Activated CD4-positive, alpha-beta T cell treated with anti-CD3 and anti-CD28 coated beads, Interleukin-2, amount 10 ng/mL, durations not matched to agents 24 days and 14 days (primary cell): Measurements from ENCODE around the gene CFAP65. TPM values are rescaled to one million over a fixed set of nuclear protein-coding genes. Genes with fewer than 3 reads are reported as not detected.

ENCODE experiments used
- DNase-seq: peaks from one replicate; pipeline ENCODE4 v3.0.0; 2022
- H3K27ac Mint-ChIP-seq: one replicate; pipeline ENCODE4 v1.8.0; 2022; ENCODE audit warnings: mild to moderate bottlenecking, mixed read lengths
- H3K27me3 Mint-ChIP-seq: one replicate; pipeline ENCODE4 v1.8.0; 2022; ENCODE audit warnings: mixed read lengths
- H3K36me3 Mint-ChIP-seq: one replicate; pipeline ENCODE4 v1.8.0; 2022; ENCODE audit warnings: low read depth, mild to moderate bottlenecking, mixed read lengths
- H3K4me1 Mint-ChIP-seq: one replicate; pipeline ENCODE4 v1.8.0; 2021; ENCODE audit warnings: mixed read lengths
- H3K4me3 Mint-ChIP-seq: one replicate; pipeline ENCODE4 v1.8.0; 2022; ENCODE audit warnings: mild to moderate bottlenecking, moderate library complexity, mixed read lengths
- H3K9me3 Mint-ChIP-seq: one replicate; pipeline ENCODE4 v1.8.0; 2021; ENCODE audit warnings: mixed read lengths
- intact Hi-C: fragments of 100-400 bp; cut with micrococcal nuclease; formaldehyde crosslinking; loops from one replicate; pipeline ENCODE4 v1.15.1; 2023
- total RNA-seq: library from RNA; stranded (reverse); gene quantifications from 2 replicates; pipeline ENCODE4 v1.2.3, GENCODE V29; 2022

CFAP65 gene
- total RNA-seq, 1 donor from 2014 or later: not detected

DNA sequence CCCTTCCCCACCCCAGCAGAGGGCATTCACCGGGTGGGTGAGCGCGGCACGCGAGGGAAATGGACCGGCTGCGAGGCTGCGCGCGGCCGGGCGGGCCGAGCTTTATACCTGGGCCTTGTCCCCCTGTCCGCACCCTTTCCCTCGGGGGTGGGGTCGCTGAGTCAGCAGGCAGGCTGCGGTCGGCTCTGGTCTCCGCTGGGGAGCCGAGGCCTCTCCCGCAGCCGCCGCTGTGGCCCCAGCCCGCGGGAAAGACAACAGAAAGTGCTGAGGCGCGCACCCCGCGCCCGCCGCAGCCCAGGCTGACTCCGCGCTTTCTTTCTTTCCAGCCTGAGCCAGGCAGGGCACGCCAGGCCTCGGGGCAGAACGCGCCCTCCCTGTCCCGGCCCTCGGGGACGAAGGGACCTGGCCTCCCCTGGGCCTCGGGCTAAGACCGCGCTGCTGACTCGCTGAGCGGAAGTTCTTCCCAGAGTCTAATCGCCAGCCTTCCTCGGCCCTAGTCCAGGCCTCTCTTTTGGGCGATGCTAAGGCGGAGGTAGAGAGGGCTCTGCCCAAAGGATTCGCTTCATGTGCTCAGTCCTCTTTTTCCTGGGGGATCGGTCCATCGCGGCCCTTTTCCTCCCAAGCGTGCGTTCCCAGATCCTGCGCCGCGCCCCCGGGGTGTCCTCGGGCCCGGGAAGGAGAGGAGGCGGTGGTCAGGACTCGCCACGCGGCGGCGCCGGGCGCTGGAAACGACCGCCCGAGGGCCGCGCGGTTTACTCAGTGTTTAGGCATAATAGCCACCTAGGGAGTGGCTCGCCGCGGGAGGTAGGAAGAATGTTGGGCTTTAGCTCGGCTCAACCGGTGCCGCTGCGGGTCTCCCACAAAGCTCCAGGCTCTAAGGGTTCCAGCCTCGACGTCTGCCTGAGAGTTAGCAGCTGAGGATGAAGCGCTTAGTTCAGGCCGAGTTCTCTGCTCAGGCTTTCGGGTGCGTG lies 47.7 kb downstream of the CFAP65 start, which contains the start of gene CRYBA2:
TSS of gene CRYBA2 (minus strand) at position 78 of the 971 bp plus-strand sequence. CDS start 246 bp downstream, outside the sequence.
- Mint-ChIP-seq H3K27ac (no peak within 1 kb of the TSS), H3K36me3 (no peaks in the 10 kb centered on the region), H3K27me3 (peaks cover 88% of the 10 kb centered on the region), H3K4me1 (peaks cover 3% of the 10 kb centered on the region), H3K9me3 (no peaks in the 10 kb centered on the region), H3K4me3 (no peak within 1 kb of the TSS)
- intact Hi-C loops: no loop called here
- no peak for DNase-seq

DNA sequence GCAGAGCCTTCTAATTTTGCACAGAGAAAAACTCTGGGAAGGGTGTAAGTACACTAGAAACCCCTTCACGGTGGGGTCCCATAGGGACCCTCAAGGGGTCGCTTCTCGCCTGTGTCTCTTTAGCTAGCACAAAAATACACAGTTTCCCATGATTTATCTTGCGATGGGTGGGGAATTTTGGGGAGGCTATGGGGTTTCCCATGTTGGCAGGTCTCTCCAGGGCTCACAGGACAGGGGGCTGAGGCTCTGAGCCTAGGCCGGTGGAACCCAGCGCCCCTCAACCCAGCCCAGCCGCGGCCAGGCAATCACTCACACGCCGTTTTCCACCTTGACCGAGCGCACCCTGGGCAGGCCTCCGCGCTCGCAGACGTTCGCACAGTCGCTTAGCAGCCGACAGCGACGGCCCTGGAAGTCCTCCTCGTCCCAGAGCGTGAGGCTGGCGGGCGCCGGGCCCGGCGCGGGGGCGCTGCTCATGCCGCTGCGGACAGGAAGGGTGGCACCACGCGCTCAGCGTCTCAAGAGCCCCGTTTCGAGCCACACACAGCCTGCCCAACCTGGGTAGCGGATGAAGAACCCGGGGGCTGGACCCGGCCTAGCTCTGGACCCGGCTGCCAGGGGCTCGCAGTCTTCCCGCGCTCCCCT lies 48.5 kb downstream of the CFAP65 start:
- H3K4me1 Mint-ChIP-seq: peaks cover 3% of the 10 kb centered on the region
- H3K4me3 Mint-ChIP-seq: no peak overlapping the region
- H3K9me3 Mint-ChIP-seq: no peaks in the 10 kb centered on the region
- no peak for DNase-seq
- H3K27me3 Mint-ChIP-seq: peaks cover 83% of the 10 kb centered on the region
- intact Hi-C loops: no loop called here
- no peak overlapping the region for H3K27ac Mint-ChIP-seq
- H3K36me3 Mint-ChIP-seq: no peaks in the 10 kb centered on the region

DNA sequence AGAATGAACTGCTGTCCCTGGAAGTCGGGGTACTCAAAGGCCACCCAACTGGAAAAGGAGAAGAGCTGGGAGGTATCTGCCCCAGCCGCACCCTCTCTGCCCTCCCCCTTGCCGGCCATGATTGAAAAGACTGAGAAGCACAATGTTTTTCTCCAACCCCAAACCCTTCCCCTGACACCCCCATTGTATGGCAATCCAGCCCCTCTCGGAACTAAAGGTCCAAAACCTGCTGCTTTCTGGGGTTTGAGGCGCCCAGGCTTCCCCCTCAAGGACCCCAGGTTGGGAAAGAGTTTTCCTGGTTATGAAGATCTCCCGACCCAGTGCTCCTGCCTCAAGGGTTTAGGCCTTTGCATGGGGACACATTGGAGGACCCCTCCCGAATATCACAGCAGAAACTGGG lies 49.1 kb downstream of the CFAP65 start:
- peaks cover 84% of the 10 kb centered on the region for H3K27me3 Mint-ChIP-seq
- no peaks in the 10 kb centered on the region for H3K36me3 Mint-ChIP-seq
- intact Hi-C loops: no loop called here
- no peak for DNase-seq
- no peak overlapping the region for H3K27ac Mint-ChIP-seq
- peaks cover 3% of the 10 kb centered on the region for H3K4me1 Mint-ChIP-seq
- H3K4me3 Mint-ChIP-seq: no peak overlapping the region
- no peaks in the 10 kb centered on the region for H3K9me3 Mint-ChIP-seq

DNA sequence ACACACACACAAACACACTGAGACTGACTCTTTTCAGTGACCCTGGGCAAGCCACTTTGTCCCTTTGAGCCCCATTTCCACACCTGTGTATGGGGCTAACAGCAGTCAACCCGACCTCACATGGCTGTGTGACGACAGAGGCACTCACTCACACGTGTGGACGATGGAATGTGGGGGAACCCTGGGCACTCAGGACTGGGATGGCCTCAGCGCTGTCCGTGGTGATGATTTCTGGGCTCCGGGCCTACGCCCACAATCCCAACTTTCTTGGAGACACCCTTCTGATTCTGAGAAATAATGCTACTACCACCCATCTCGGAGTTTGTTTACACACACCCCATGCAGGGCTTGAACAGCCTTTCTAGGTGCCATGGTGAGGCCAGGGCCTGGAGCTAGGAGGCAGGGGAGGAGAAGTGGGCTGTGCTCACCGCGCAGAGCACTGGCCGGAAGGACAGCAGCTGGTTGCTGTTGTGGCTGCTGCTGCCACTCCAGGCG lies 49.6 kb downstream of the CFAP65 start:
- intact Hi-C loops: no loop called here
- DNase-seq: no peak
- H3K4me3 Mint-ChIP-seq: no peak overlapping the region
- no peaks in the 10 kb centered on the region for H3K36me3 Mint-ChIP-seq
- H3K27me3 Mint-ChIP-seq: peaks cover 85% of the 10 kb centered on the region
- H3K27ac Mint-ChIP-seq: no peak overlapping the region
- peaks cover 3% of the 10 kb centered on the region for H3K4me1 Mint-ChIP-seq
- H3K9me3 Mint-ChIP-seq: no peaks in the 10 kb centered on the region

DNA sequence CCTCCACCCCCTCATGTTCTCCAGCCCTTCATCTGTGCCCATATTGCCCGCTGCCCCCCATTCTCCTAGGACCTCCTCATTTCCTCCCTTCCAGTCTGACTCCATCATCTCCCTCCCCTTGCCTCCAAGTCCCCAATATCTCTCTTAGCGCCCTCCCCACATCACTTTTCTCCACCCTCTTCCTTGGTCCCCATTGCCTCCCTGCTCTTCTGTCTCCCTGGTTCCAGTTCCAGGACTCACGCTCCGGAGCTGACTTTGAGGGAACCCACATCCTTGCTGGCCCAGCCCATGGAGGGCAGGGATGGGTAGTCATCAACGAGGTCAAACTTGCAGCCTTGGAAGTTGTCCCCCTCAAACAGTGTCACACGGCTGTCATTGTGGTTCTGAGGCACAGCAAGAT lies 50.7 kb downstream of the CFAP65 start:
- no peak for DNase-seq
- H3K27ac Mint-ChIP-seq: no peak overlapping the region
- no peak overlapping the region for H3K4me3 Mint-ChIP-seq
- H3K27me3 Mint-ChIP-seq: peaks cover 87% of the 10 kb centered on the region
- no peaks in the 10 kb centered on the region for H3K9me3 Mint-ChIP-seq
- H3K36me3 Mint-ChIP-seq: peaks cover 2% of the 10 kb centered on the region
- peaks cover 5% of the 10 kb centered on the region for H3K4me1 Mint-ChIP-seq
- intact Hi-C loops: no loop called here

DNA sequence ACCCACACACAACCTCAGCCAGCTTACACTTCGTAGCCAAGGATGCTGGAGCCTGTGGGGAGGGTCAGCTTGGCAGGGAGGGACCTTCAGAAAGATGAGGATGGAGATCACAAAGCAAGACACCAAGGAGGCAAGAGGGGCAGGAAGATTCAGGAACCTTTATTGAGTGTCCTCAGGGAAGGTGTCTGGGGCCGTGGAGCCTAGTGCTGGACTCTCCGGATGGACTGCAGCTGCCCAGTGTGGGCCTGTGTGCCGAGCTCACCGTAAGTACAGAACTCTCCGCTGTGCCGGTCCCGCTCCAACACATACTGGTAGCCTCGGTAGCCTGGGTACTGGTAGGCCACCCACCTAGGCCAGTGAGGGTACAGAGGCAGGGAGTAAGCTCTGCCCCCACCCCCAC lies 51.3 kb downstream of the CFAP65 start:
- Mint-ChIP-seq H3K27me3 (peaks cover 84% of the 10 kb centered on the region), H3K4me3 (no peak overlapping the region), H3K36me3 (peaks cover 2% of the 10 kb centered on the region), H3K9me3 (no peaks in the 10 kb centered on the region), H3K4me1 (peaks cover 5% of the 10 kb centered on the region), H3K27ac (no peak overlapping the region)
- intact Hi-C loops: no loop called here
- DNase-seq: no peak

DNA sequence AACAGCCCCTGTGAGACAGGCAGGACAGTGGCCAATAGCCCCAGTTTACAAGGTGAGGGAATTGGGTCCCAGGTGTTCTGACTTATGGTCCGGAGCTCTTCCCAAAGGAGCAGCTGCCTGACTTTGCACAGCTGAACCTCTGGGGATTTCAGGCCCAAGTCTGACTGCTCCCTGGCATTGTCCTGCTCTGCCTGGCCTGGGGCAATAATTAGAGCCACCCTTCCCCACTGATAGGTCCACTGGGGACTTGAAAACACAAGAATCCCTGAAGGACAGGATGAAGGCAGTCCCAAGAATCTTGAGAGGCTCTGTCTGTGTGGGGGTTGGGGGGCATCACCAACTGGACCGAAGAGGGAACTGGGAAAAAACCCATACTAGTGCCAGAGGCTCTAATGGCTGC lies 52.7 kb downstream of the CFAP65 start:
- no peak overlapping the region for H3K4me3 Mint-ChIP-seq
- peaks cover 2% of the 10 kb centered on the region for H3K36me3 Mint-ChIP-seq
- no peaks in the 10 kb centered on the region for H3K9me3 Mint-ChIP-seq
- intact Hi-C loops: loop anchor here (10.0 kb wide), 1 partner anchor 506 kb away; the partner anchor contains the start of gene GMPPA
- no peak for DNase-seq
- H3K27me3 Mint-ChIP-seq: peaks cover 79% of the 10 kb centered on the region
- peaks cover 4% of the 10 kb centered on the region for H3K4me1 Mint-ChIP-seq
- H3K27ac Mint-ChIP-seq: no peak overlapping the region

DNA sequence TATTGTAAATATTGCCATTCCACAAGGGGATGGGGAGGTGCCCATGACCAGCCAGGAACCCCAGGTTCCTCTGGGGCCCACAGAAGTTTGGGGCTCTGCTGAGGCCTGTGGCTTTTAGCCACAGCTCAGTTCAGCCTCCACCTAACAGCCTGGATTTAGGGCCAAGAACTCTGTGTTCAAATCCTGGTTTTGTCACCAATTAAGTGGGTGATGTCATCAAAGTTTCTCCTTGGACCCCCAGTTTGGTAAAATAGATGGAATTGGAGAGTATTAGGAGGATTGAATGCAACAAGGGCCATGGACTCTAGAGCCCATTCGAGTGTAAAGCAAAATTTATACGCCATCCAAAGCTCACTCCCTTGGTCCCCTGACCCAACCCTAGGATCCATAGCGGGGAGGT lies 53.2 kb downstream of the CFAP65 start:
- no peaks in the 10 kb centered on the region for H3K9me3 Mint-ChIP-seq
- DNase-seq: no peak
- intact Hi-C loops: loop anchor here (10.0 kb wide), 1 partner anchor 507 kb away; the partner anchor contains the start of gene GMPPA
- H3K27me3 Mint-ChIP-seq: peaks cover 83% of the 10 kb centered on the region
- H3K4me3 Mint-ChIP-seq: no peak overlapping the region
- no peak overlapping the region for H3K27ac Mint-ChIP-seq
- peaks cover 2% of the 10 kb centered on the region for H3K36me3 Mint-ChIP-seq
- H3K4me1 Mint-ChIP-seq: peaks cover 4% of the 10 kb centered on the region

DNA sequence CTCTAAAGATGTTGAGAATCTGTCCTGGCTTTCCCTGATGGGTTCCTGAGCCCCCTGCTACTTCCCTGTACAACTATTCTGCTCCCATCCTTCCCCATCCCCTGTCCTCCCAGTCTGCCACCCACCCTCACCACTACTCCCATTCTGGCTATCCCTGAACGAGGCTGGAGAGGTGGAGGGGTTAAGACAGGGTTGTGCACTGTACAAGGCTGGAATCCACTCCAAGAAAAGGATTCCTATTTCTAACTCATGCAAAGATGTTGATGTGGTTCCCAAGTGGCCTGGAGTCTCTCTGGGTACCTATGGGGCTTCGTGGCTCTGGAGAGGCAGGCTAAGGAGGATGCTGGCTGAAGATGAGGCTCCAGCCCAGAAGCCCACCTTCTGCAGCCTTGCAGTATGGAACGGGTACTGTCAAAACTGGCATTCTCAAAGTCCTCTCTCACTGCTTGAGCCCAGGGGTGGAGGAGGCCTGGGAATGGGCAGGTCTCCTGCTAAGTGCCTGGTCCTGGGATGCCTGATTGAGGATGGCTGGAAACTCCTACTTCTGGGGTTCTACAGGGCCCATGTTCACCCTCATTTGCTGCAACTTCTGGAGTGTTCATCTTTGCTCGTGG lies 55.1 kb downstream of the CFAP65 start:
- Mint-ChIP-seq H3K9me3 (no peaks in the 10 kb centered on the region), H3K27me3 (peaks cover 81% of the 10 kb centered on the region), H3K4me1 (peaks cover 5% of the 10 kb centered on the region), H3K4me3 (no peak overlapping the region), H3K36me3 (peaks cover 2% of the 10 kb centered on the region), H3K27ac (no peak overlapping the region)
- no peak for DNase-seq
- intact Hi-C loops: loop anchor here (10.0 kb wide), 1 partner anchor 509 kb away; the partner anchor contains the start of gene GMPPA

DNA sequence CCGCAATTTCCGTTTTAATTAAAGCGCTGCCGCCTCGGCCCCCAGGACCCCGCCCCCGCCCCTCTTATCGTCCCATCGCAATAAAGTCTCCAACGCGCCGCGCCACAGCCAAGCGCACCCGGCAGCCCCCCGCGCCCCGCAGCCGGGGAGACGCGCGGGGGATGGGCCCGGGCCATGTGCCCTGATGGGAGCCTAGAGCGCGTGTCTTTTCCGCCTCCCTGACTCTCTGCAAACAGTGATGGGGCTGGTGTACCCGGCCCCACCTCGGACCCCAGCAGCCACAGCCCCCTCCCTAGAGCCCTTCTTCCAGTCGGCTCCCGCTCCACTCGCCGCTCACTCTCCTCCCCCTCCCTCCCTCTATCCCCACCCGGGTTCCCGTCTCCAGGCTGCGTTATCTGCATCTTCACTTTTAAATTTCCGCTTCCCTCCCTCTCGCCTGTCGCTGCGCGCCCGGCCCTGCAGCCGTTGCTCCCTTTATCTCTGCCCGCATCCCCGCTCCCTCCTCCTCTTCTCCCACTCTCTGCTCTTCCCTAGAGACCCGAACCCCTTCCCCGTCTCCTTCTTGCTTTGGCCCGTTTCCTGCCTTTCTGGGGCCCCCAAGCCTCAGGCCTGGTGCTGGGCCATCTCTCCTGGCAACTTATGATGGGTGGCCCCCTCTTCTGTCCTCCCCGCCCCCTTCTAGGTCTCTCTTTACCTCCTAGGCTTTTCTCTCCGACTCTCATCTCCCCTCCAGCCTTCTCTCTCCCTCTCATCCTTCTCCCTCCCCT lies 55.8 kb downstream of the CFAP65 start:
- peak overlapping the region; percentile 48 for H3K27ac Mint-ChIP-seq
- peaks cover 2% of the 10 kb centered on the region for H3K36me3 Mint-ChIP-seq
- H3K9me3 Mint-ChIP-seq: no peaks in the 10 kb centered on the region
- DNase-seq: no peak
- peaks cover 80% of the 10 kb centered on the region for H3K27me3 Mint-ChIP-seq
- no peak overlapping the region for H3K4me3 Mint-ChIP-seq
- intact Hi-C loops: loop anchor here (10.0 kb wide), 1 partner anchor 509 kb away; the partner anchor contains the start of gene GMPPA
- H3K4me1 Mint-ChIP-seq: peaks cover 10% of the 10 kb centered on the region

DNA sequence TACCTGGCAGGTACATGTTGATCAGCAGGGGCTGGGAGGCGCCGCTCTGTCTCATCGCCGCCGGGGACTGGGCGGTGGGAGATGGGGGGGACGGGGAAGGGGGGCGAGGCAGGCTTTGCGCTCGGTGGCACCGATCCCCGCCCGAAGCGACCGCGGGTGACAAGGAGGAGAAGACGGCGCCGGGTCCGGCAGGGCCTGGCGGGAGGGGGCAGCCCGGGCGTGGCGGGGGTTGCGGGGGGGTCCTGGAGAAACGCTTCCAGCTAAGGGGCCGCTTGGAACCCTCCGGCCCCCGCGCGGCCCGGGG lies 56.3 kb downstream of the CFAP65 start, which contains the start of gene FEV:
TSS of gene FEV (minus strand) at position 164 of the 304 bp plus-strand sequence. CDS start at position 55, 109 bp downstream.
- no peak for DNase-seq
- H3K9me3 Mint-ChIP-seq: no peaks in the 10 kb centered on the region
- H3K4me1 Mint-ChIP-seq: peaks cover 12% of the 10 kb centered on the region
- peak within 1 kb of the TSS; percentile 48 for H3K27ac Mint-ChIP-seq
- peaks cover 3% of the 10 kb centered on the region for H3K36me3 Mint-ChIP-seq
- H3K27me3 Mint-ChIP-seq: peaks cover 79% of the 10 kb centered on the region
- H3K4me3 Mint-ChIP-seq: no peak within 1 kb of the TSS
- intact Hi-C loops: loop anchor here (10.0 kb wide), 1 partner anchor 510 kb away; the partner anchor contains the start of gene GMPPA

DNA sequence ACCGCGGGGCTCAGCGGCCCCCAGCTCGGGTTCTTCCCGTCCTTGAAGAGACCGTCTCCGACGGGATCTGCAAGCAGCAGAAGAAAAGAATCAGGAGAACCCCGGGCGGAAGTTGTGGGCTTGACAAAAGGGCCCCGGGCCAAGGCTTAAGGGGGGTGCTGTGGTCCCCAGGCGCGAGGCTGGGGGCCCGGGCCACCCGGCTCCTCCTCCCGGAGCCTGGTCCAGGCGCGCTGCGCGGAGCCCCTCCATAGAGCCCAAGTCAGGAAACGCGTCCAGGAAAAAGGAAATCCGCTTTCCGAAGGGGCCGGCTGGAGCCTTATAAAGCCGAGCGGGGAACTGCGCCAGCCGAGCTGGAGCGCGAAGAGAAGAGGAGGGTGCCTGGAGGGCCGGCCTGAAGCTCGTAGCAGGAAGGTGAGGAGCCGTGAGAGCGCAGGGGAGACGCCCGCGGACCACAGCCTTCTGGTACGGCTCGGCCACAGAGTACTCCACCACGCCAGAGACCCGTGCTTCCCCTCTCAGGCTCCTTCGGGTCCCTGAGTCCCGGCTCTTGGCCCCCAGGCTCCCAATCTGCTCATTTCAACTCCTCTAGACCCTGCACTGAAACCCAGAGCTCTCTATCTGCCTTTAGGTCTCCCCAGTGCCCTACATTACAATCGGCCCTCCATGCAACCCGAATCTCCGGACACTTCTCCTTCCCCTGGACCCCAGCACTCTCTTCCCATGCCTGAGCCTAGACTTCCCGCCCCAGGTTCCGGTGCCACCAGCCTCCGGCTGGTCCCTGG lies 56.9 kb downstream of the CFAP65 start:
- DNase-seq: no peak
- peak overlapping the region; percentile 41 for H3K27ac Mint-ChIP-seq

More for the DNA sequence above, 56.9 kb downstream of the CFAP65 start:
- H3K4me3 Mint-ChIP-seq: no peak overlapping the region
- intact Hi-C loops: loop anchor here (1.0 to 10.0 kb wide), 3 partner anchors 74 to 510 kb away; partner anchors contain the start of gene GMPPA
- H3K27me3 Mint-ChIP-seq: peaks cover 79% of the 10 kb centered on the region
- peaks cover 3% of the 10 kb centered on the region for H3K36me3 Mint-ChIP-seq
- H3K4me1 Mint-ChIP-seq: peaks cover 12% of the 10 kb centered on the region
- H3K9me3 Mint-ChIP-seq: no peaks in the 10 kb centered on the region
